ENCODE data around the gene OPHN1. TPM values are rescaled to one million over a fixed set of nuclear protein-coding genes. Genes with fewer than 3 reads are reported as not detected.

Gene OPHN1
- total and polyA plus RNA-seq, 10 of the 15 experiments (the other 5 are each of a cell fraction or from before 2014, with no cell fraction given) = under 0.01 to 0.03 (median 0.03) TPM; not detected in 6

GRCh38 chrX:68261060-68261672 lies 172.1 kb downstream of the OPHN1 start:
- H3K36me3 ChIP-seq (ENCODE audit: control insufficient read depth in 2 of 2, insufficient read depth in 2 of 2, low read length in 1 of 2) = no peaks in the 10 kb centered on the region
- 7% methylated on average over 4 of the region's 4 CpGs for WGBS (ENCODE audit: insufficient coverage, insufficient replicate concordance, low lambda C conversion rate, missing lambda C conversion rate)
- H3K4me3 ChIP-seq = no peak overlapping the region
- ChIA-PET RAD21 (ENCODE audit: unreplicated experiment) (no interaction called here), SMC1A (ENCODE audit: uncharacterized antibody, unreplicated experiment) (no interaction called here), POLR2A (no interaction called here), CTCF (no interaction called here)
- H4K20me1 ChIP-seq (ENCODE audit: control insufficient read depth, insufficient read depth) = no peaks in the 10 kb centered on the region
- no TSS peak for BruUV-seq (replicated peaks)
- ATAC-seq (no peak), DNase-seq (ENCODE audit: low read depth, low spot score) (no peak), FAIRE-seq (no peak)
- in situ Hi-C loops (cut with MboI) (no loop called here), intact Hi-C loops (cut with micrococcal nuclease; ENCODE audit: unreplicated experiment) (no loop called here)
- no peak overlapping the region for H2AFZ ChIP-seq (ENCODE audit: control insufficient read depth, low read depth, low read length)
- H3K9ac ChIP-seq (ENCODE audit: control insufficient read depth, insufficient read depth, low read length) = no peak overlapping the region
- no peak overlapping the region for H3K4me2 ChIP-seq (ENCODE audit: control insufficient read depth, insufficient read depth)
- H3K27me3 ChIP-seq (replicated peaks in 1 of 2; ENCODE audit: control insufficient read depth in 2 of 2, insufficient read depth in 2 of 2, low read length in 1 of 2) = no peaks in the 10 kb centered on the region
- H3K9me3 ChIP-seq (replicated peaks; ENCODE audit: control insufficient read depth, insufficient read depth, low read length) = no peaks in the 10 kb centered on the region
- H3K4me1 ChIP-seq (ENCODE audit: control insufficient read depth, insufficient read depth, low read length) = no peaks in the 10 kb centered on the region
- no peaks in the 10 kb centered on the region for H3K79me2 ChIP-seq (ENCODE audit: control insufficient read depth, insufficient read depth, low read length)
- no peak overlapping the region for H3K27ac ChIP-seq (ENCODE audit: control insufficient read depth, insufficient read depth)
- TF ChIP-seq E2F8 (IDR thresholded peaks at IDR 0.05; ENCODE audit: low read depth, partially characterized antibody) = no peak
- TF ChIP-seq EZH2 (IDR thresholded peaks at IDR 0.05; ENCODE audit: borderline replicate concordance, control insufficient read depth, low read depth, low read length) = no peak
- no peak for TF ChIP-seq PRDM15 (CRISPR knock-in tag; IDR thresholded peaks at IDR 0.05)
- no peak for TF ChIP-seq RAD21 (IDR thresholded peaks at IDR 0.05; ENCODE audit: insufficient read depth, low read depth, low read length)
- no peak for TF ChIP-seq MYB (IDR thresholded peaks at IDR 0.05; ENCODE audit: borderline replicate concordance, low read depth, low read length)
- TF ChIP-seq KAT2A (conservative IDR thresholded peaks at IDR 0.05; ENCODE audit: control insufficient read depth, low read depth, low read length) = no peak
- TF ChIP-seq IKZF1 (conservative IDR thresholded peaks at IDR 0.05) = no peak
- no peak for TF ChIP-seq BHLHE40 (IDR thresholded peaks at IDR 0.05; ENCODE audit: borderline replicate concordance in 1 of 2, low read depth in 2 of 2, low read length in 1 of 2)
- TF ChIP-seq ZNF217 (IDR thresholded peaks at IDR 0.05) = no peak
- TF ChIP-seq, protein P1, sequence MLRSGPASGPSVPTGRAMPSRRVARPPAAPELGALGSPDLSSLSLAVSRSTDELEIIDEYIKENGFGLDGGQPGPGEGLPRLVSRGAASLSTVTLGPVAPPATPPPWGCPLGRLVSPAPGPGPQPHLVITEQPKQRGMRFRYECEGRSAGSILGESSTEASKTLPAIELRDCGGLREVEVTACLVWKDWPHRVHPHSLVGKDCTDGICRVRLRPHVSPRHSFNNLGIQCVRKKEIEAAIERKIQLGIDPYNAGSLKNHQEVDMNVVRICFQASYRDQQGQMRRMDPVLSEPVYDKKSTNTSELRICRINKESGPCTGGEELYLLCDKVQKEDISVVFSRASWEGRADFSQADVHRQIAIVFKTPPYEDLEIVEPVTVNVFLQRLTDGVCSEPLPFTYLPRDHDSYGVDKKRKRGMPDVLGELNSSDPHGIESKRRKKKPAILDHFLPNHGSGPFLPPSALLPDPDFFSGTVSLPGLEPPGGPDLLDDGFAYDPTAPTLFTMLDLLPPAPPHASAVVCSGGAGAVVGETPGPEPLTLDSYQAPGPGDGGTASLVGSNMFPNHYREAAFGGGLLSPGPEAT (IDR thresholded peaks at IDR 0.05; ENCODE audit: low read depth) = no peak
- no peak for TF ChIP-seq NR2F1 (conservative IDR thresholded peaks at IDR 0.05)
